IPS-NIHi7 (cell line): ENCODE results near the gene HTR7.

ENCODE experiments used
- DNase-seq: peaks from one replicate; pipeline ENCODE4 v3.0.0; 2012; ENCODE audit warnings: mixed read lengths; ENCODE audit errors: extremely low spot score

HTR7 gene

DNA sequence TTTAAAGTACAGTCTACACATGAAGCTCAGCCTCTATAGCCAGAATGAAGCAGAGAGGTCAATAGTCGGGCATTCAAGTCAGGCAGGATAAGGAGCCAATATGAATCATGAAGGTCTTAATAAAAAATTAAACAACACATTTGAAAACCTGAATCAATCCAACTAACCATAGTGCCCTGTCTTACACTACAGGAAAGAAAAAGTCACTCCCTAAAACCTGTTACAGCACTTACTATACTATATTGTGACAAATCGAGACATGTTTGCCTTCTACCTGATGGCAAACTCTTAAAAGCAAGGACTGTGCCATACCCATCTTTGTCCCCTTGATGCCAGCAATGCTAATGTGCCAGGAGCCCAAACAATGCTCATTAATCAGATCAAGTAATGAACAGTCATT lies 117.6 kb downstream of the HTR7 start:
- no peak for DNase-seq

DNA sequence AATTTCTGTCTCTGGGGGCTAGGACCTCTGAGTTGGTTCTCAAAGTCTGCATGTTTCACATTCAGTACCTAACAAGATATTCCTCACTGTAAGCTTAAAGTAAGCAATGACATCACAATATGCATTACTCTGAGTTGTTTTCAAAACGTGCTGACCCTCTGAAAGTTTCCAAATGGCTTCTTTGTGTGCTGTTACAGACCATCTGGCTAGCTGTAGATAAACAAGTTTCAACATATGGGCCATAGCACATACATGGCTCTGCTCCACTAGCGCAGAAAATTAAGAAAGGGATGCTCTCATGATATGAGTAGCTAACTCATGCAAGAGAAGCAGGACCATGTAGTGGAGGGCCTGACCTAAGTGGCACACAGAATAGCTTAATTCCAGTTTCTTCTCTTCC lies 119.0 kb downstream of the HTR7 start:
- DNase-seq: no peak

DNA sequence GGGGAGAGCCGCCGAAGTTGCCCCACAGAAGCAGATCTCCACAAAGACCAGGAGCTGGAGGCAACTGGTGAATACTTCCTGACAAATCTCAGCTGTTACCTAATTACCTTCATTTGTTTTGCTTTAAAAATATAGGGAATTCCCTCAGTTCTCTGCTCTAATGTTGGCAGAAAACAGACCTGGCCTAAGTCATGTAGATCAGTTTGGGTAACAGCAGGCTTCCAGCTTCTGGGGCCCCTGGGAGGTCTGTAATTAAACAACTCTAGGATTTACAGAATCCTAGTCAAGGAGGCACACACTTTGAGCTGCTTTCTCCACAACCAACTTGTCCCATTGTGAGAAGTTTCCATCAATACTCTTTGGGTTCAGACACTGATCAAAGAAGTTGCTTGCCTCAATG lies 123.4 kb downstream of the HTR7 start:
- no peak for DNase-seq

DNA sequence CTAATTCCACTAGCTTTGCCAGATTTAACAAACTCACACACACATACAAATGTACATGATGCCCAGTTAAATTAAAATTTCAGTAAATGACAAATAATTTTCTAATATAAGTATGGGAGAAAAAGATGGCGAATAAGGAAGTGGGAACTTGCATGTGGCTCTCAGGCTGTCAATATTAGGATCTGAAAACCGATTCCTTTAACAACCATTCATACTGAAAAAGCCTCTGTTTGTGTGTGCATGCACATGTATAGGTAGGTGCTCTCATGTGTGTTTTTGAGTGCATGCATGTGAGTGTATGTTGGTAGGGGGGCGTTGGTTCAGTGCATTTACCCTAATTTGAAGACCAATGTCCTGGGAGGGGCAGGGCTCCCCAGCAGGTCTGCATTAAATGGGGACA lies 125.3 kb downstream of the HTR7 start:
- DNase-seq: no peak

DNA sequence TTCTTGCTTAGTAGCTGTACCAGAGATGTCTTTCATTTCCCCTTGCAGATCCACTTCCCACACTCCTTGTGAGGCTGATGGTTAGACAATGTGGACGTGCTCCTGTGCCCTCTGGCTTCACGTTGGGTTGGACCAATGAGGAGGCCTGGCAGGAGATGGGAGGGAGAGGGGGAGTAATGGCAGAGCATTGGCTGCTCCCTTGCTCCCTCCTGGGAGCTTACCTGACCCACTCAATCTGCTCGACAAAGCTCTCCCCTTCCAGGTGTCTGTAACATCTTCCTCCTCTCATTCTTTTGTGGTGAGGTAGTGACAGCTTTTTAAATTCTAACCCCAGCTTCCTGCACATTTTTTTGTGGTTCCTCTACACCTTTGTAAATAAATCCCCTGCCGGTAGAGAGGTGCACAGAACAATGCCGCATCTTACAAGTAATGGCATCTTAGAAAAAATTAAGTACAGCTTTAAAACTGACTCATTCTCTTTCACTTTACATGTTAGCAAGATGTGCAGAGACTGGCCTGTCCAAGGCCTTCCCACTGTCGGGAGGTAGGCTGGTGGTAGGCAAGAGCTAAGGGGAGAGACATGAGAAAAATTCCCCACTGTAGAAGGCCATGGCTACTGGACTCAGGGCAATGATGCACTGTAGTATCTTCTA lies 134.3 kb downstream of the HTR7 start:
- peak; percentile 33 for DNase-seq

DNA sequence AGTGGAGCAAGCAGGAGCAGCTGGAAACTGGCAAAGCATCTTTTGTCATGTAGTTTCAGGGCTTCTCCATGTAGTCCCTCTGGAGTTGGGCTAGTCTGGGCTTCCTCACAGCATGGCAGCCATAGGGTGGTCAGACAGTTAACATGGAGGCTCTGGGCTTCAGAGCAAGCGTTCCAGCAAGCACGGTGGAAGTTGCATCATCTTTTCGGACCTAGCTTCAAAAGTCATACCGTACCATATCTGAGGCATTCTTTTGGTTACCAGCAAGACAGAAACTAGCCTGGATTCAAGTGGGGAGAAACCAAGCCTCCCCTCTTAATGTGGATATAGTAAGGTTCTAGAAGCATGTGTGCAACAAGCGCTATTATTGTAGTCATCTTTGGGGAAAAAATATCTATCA lies 135.0 kb downstream of the HTR7 start:
- no peak for DNase-seq

DNA sequence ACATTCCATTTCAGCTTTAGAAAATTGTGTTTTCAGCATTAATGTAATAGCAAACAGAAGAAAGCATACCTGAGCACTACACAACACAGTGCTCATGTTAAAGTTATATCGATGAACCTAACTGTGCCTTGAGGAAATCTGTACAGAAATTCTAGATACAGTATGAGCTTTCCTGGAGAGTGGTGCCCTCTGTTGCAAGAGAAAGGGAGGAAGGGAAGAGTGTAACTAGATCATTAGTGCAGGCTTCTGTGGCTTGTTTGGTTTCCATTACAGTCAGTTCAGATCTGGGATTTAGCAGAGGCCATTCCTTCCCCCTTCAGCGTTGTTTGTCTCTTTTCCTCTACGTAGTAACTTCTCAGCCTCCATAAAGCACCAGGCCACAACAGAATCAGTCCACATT lies 139.7 kb downstream of the HTR7 start:
- DNase-seq: no peak

DNA sequence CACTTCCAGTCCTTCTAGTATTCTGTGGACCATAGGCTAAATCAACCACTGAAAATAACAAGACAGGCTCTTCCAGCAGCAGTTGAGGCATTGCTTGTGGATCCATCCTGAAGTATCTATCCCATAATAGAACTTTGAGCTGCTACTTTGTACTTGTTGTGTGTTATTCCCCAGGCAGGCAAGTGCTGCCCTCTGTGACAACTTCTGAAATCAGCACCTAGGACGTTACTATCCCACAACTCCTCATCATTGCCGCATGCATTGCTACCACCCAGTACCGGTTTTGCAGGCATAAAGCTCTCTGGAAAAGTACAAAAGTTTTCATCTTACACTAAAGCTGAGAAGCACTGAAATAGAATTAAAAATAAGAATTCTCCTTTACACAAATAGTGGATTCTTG lies 145.3 kb downstream of the HTR7 start:
- DNase-seq: peak; percentile 40

DNA sequence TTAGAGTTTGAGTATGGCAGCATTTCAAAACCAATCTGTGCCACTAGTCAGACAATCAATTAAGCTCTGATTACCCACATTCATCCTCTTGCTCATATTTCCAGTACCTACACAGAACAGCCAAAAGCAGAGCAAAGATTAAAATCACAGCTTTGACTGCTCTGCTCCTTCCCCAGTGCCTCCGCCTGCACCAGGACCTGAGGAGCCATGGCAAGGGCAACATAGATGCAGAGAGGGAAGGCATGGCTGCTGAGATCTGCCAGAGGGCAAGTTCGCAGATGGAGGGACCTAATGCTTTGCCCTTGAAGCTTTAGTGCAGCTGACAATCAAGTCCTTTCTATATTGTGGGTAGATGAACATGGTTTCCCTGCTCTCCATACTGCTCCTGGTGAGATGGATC lies 148.1 kb downstream of the HTR7 start:
- no peak for DNase-seq

DNA sequence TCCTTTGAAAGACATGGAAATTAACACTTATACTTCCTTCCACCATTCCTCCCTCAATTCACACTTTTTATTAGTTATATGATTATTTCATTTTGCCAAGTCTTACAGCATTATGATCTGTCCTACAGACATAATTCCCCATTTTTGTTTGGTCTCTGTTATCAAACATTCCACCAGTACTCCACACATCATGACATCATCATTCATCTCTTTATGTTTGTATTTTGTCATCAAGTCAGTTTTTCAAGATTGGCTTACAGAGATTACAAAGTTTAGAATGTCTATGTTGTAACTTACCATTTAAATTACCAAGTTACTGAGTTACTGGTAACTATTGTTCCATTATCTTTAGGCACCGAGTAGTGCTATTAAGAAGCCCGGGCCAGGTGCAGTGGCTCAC lies 150.2 kb downstream of the HTR7 start:
- no peak for DNase-seq

DNA sequence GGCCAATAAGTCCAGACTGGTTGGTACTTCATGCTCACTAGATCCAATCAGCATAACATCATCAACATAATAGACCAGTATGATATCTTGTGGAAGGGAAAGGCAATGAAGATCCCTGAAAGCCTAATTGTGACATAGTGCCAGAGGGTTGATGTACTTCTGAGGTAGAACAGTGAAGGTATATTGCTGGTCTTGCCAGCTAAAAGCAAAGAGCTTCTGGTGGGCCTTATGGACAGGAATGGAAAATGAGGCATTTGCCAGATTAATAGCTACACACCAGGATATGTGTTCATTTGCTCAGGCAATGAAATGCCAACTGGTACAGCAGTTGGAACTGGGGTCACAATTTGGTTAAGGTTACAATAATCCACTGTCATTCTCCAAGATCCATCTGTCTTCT lies 156.4 kb downstream of the HTR7 start:
- DNase-seq: no peak

DNA sequence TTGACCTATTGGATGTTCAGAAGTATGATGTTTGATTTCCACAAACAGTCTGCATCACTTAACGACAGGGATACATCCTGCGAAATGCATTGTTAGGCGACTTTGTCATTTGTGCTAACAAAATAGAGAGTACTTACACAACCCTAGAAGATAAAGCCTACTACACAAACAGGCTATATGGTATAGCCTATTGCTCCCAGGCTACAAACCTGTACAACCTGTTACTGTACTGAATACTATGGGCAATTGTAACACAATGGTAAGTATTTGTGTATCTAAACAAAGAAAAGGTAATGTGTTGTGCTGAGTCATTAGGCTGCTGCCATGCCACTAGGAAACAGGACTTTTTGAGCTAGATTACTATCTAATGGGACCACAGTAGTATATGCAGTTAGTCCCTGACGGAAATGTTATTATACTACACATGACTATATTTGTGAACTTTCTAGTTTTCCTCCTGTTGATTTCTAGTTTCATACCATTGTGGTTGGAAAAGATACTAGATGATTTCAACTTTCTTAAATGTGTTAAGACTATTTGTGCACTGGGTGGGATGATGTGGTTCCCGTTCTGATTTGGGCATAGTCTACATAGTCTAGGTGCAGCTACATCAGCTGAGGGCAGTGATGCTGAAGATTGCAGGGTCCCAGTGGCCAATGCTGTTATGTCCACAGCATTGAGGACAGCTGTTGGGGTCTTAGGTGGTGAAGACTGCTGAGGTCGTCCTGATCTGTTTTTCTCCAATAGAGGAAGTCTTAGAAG lies 161.7 kb downstream of the HTR7 start:
- DNase-seq: no peak
